ENCODE data around the gene KCTD10.
A peak's percentile ranks its signal among the peaks of the same experiment; 100 is the strongest.

Gene KCTD10

GRCh38 chr12:109473006-109473405, 4.1 kb downstream of the KCTD10 start:
- Mint-ChIP-seq H3K4me1 (ENCODE audit: low read depth) (peaks cover 40% of the 10 kb centered on the region), H3K27me3 (no peaks in the 10 kb centered on the region), H3K9me3 (no peaks in the 10 kb centered on the region), H3K27ac (no peak overlapping the region), H3K36me3 (ENCODE audit: low read depth) (peaks cover 52% of the 10 kb centered on the region), H3K4me3 (no peak overlapping the region)
- DNase-seq = no peak

- H3K27ac Mint-ChIP-seq = no peak overlapping the region
- no peaks in the 10 kb centered on the region for H3K27me3 Mint-ChIP-seq
- peaks cover 35% of the 10 kb centered on the region for H3K4me1 Mint-ChIP-seq (ENCODE audit: low read depth)
- no peak for DNase-seq
- H3K36me3 Mint-ChIP-seq (ENCODE audit: low read depth) = peaks cover 64% of the 10 kb centered on the region
- H3K4me3 Mint-ChIP-seq = no peak overlapping the region
- no peaks in the 10 kb centered on the region for H3K9me3 Mint-ChIP-seq
Measured at GRCh38 chr12:109469517-109469916, 7.6 kb downstream of the KCTD10 start.

GRCh38 chr12:109467978-109468676, 9.0 kb downstream of the KCTD10 start:
- H3K36me3 Mint-ChIP-seq (ENCODE audit: low read depth) = peaks cover 69% of the 10 kb centered on the region
- H3K4me3 Mint-ChIP-seq = no peak overlapping the region
- H3K27ac Mint-ChIP-seq = no peak overlapping the region
- no peaks in the 10 kb centered on the region for H3K9me3 Mint-ChIP-seq
- no peaks in the 10 kb centered on the region for H3K27me3 Mint-ChIP-seq
- H3K4me1 Mint-ChIP-seq (ENCODE audit: low read depth) = peaks cover 48% of the 10 kb centered on the region
- no peak for DNase-seq

- DNase-seq = no peak
- H3K36me3 Mint-ChIP-seq (ENCODE audit: low read depth) = peaks cover 67% of the 10 kb centered on the region
- H3K4me3 Mint-ChIP-seq = no peak overlapping the region
- H3K9me3 Mint-ChIP-seq = no peaks in the 10 kb centered on the region
- no peak overlapping the region for H3K27ac Mint-ChIP-seq
- peaks cover 57% of the 10 kb centered on the region for H3K4me1 Mint-ChIP-seq (ENCODE audit: low read depth)
- no peaks in the 10 kb centered on the region for H3K27me3 Mint-ChIP-seq
Measured at GRCh38 chr12:109466821-109467220, 10.3 kb downstream of the KCTD10 start.

GRCh38 chr12:109466305-109466704, 10.8 kb downstream of the KCTD10 start:
- Mint-ChIP-seq H3K4me1 (ENCODE audit: low read depth) (peaks cover 61% of the 10 kb centered on the region), H3K4me3 (no peak overlapping the region), H3K27ac (no peak overlapping the region), H3K9me3 (no peaks in the 10 kb centered on the region), H3K27me3 (no peaks in the 10 kb centered on the region), H3K36me3 (ENCODE audit: low read depth) (peaks cover 66% of the 10 kb centered on the region)
- DNase-seq = no peak

- DNase-seq = no peak
- peaks cover 66% of the 10 kb centered on the region for H3K36me3 Mint-ChIP-seq (ENCODE audit: low read depth)
- H3K9me3 Mint-ChIP-seq = no peaks in the 10 kb centered on the region
- H3K4me3 Mint-ChIP-seq = no peak overlapping the region
- H3K27me3 Mint-ChIP-seq = no peaks in the 10 kb centered on the region
- H3K4me1 Mint-ChIP-seq (ENCODE audit: low read depth) = peaks cover 52% of the 10 kb centered on the region
- no peak overlapping the region for H3K27ac Mint-ChIP-seq
Measured at GRCh38 chr12:109464642-109465351, 12.3 kb downstream of the KCTD10 start.

- Mint-ChIP-seq H3K4me1 (ENCODE audit: low read depth) (peaks cover 52% of the 10 kb centered on the region), H3K9me3 (no peaks in the 10 kb centered on the region), H3K27me3 (no peaks in the 10 kb centered on the region), H3K27ac (peak overlapping the region; percentile 80), H3K36me3 (ENCODE audit: low read depth) (peaks cover 68% of the 10 kb centered on the region), H3K4me3 (no peak overlapping the region)
- DNase-seq = no peak
Measured at GRCh38 chr12:109463756-109464155, 13.3 kb downstream of the KCTD10 start.

- peaks cover 65% of the 10 kb centered on the region for H3K36me3 Mint-ChIP-seq (ENCODE audit: low read depth)
Measured at GRCh38 chr12:109462868-109463692, 14.0 kb downstream of the KCTD10 start.

GRCh38 chr12:109461846-109462756, 15.0 kb downstream of the KCTD10 start:
- Mint-ChIP-seq H3K9me3 (no peaks in the 10 kb centered on the region), H3K4me1 (ENCODE audit: low read depth) (peaks cover 60% of the 10 kb centered on the region), H3K27me3 (no peaks in the 10 kb centered on the region), H3K27ac (peak overlapping the region; percentile 80), H3K36me3 (ENCODE audit: low read depth) (peaks cover 66% of the 10 kb centered on the region), H3K4me3 (no peak overlapping the region)
- no peak for DNase-seq

More at GRCh38 chr12:109462868-109463692, 14.0 kb downstream of the KCTD10 start:
- H3K4me1 Mint-ChIP-seq (ENCODE audit: low read depth) = peaks cover 57% of the 10 kb centered on the region
- H3K27me3 Mint-ChIP-seq = no peaks in the 10 kb centered on the region
- peak overlapping the region; percentile 80 for H3K27ac Mint-ChIP-seq
- H3K4me3 Mint-ChIP-seq = no peak overlapping the region
- DNase-seq = no peak
- H3K9me3 Mint-ChIP-seq = no peaks in the 10 kb centered on the region

GRCh38 chr12:109461049-109461845, 15.9 kb downstream of the KCTD10 start:
- Mint-ChIP-seq H3K27me3 (no peaks in the 10 kb centered on the region), H3K9me3 (no peaks in the 10 kb centered on the region), H3K27ac (peak overlapping the region; percentile 79), H3K4me3 (no peak overlapping the region), H3K4me1 (ENCODE audit: low read depth) (peaks cover 56% of the 10 kb centered on the region), H3K36me3 (ENCODE audit: low read depth) (peaks cover 69% of the 10 kb centered on the region)
- no peak for DNase-seq

- peaks cover 53% of the 10 kb centered on the region for H3K4me1 Mint-ChIP-seq (ENCODE audit: low read depth)
- no peak overlapping the region for H3K4me3 Mint-ChIP-seq
- peaks cover 69% of the 10 kb centered on the region for H3K36me3 Mint-ChIP-seq (ENCODE audit: low read depth)
- DNase-seq = no peak
- no peaks in the 10 kb centered on the region for H3K9me3 Mint-ChIP-seq
- no peak overlapping the region for H3K27ac Mint-ChIP-seq
- H3K27me3 Mint-ChIP-seq = no peaks in the 10 kb centered on the region
Measured at GRCh38 chr12:109460538-109460937, 16.6 kb downstream of the KCTD10 start.

- peak overlapping the region; percentile 91 for H3K27ac Mint-ChIP-seq
- no peak overlapping the region for H3K4me3 Mint-ChIP-seq
- H3K27me3 Mint-ChIP-seq = no peaks in the 10 kb centered on the region
- no peaks in the 10 kb centered on the region for H3K9me3 Mint-ChIP-seq
- no peak for DNase-seq
- H3K4me1 Mint-ChIP-seq (ENCODE audit: low read depth) = peaks cover 40% of the 10 kb centered on the region
- H3K36me3 Mint-ChIP-seq (ENCODE audit: low read depth) = peaks cover 69% of the 10 kb centered on the region
Measured at GRCh38 chr12:109459247-109459646, 17.9 kb downstream of the KCTD10 start.

- Mint-ChIP-seq H3K36me3 (ENCODE audit: low read depth) (peaks cover 70% of the 10 kb centered on the region), H3K27ac (peak overlapping the region; percentile 91), H3K9me3 (no peaks in the 10 kb centered on the region), H3K4me1 (ENCODE audit: low read depth) (peaks cover 36% of the 10 kb centered on the region), H3K4me3 (no peak overlapping the region), H3K27me3 (no peaks in the 10 kb centered on the region)
- no peak for DNase-seq
Measured at GRCh38 chr12:109458771-109459208, 18.3 kb downstream of the KCTD10 start.

Data from activated T-cell treated with anti-CD3 and anti-CD28 coated beads, Interleukin-2, amount 50 U/mL, for 24 hours (primary cell).